Activated T-helper 1 cell treated with Interleukin-2 at 50 U/mL for 16 hours (primary cell): Measurements from ENCODE around the gene MAML1.
"Not testable (repeated sequence)": the region's sequence is repeated elsewhere in the genome, so short reads cannot be mapped to it uniquely, and the experiment has no call there.

ENCODE experiments used
- DNase-seq: peaks from one replicate; pipeline ENCODE4 v3.0.0-alpha.2; 2020; ENCODE audit warnings: low read depth

Gene MAML1

DNA sequence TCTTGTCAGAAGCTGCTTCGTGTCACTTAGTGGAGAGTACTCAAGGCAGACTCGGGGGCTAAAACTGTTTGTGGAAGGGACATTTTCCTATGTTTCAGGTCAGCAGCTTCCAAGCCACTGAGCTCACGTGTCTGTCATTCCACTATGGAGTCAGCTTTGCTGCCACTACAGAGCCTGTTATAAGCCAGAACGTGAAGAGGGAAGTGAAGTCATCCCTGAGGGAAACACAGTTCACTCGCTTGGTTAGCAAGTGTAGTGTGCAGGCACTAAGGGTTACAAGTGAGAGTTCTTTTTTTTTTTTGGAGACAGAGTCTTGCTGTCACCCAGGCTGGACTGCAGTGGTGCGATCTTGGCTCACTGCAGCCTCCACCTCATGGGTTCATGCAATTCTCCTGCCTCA lies 36.6 kb downstream of the MAML1 start:
- DNase-seq = no peak

DNA sequence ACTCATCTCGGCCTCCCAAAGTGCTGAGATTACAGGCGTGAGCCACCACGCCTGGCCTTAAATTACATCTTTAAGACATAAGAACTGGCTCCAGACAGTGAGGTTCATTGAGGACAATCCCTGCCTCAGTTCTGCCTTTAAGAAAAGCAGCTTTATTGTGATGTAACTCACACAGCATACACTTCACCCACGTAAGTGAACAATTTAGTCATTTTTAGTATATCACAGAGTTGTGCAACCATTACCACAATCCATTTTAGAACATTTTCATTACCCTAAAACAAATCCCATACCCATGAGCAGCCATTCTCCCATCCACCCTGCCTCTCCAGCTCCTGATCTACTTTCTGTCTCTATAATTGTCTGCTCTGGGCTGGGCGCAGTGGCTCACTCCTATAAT lies 37.2 kb downstream of the MAML1 start:
- DNase-seq = no peak

DNA sequence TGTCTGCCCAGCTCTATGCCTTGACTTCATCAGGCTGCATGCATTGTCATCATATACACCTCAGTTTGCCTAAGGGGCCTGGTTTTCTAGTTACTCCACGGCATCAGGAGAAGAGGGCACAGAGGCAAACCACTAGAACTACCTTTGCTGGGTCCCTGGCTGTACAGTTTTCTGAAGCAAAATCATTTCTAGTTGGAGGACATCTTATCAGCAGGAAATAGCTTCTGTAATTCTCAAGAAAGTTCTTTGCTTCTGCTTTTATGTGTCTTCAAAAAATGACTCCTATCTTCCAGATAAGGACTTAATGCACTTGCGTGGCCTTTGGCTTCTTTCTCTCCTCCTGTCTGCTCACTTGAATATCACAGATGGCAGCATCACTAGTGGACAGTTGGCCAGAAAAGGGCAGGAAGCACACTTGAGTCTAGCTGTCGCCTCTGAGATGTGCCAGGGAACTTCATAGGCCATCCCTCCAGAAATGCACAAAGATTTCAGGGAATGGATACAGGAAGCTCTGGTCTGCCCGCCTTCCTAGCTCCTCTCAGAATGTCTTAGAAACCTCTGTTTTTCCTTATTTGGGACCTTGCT lies 38.8 kb downstream of the MAML1 start:
- DNase-seq = no peak

DNA sequence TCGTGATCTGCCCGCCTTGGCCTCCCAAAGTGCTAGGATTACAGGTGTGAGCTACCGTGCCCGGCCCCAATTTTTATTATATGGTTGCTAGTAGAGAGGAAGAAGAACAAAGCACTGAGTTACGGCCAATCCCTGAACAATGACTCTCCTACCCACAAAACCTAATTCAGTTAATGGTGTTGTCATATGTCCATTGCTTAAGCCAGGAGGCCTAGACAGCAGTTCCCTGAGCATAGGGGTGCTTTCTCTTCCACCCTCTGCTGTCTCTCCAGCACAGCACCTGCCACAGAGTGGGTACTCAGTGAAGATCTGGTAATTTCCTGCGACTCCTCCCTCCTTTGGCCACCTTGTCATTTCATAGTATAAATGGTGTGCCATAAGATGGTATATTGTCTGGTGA lies 39.7 kb downstream of the MAML1 start:
- DNase-seq = no peak

DNA sequence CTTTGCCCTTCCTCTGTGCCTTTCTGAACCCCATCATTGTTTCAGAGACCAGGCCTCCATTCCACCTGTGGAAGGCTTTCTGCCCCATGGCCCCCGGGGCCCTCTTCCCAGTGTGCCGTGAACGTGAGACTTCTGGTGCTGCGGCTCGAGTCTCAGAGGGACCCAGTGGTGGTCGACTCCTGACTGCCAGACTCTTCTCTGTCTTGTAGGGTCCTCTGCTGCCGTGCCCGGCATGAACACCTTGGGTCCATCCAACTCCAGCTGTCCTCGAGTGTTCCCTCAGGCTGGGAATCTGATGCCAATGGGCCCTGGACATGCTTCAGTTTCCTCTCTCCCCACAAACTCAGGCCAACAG lies 41.0 kb downstream of the MAML1 start:
- no peak for DNase-seq

DNA sequence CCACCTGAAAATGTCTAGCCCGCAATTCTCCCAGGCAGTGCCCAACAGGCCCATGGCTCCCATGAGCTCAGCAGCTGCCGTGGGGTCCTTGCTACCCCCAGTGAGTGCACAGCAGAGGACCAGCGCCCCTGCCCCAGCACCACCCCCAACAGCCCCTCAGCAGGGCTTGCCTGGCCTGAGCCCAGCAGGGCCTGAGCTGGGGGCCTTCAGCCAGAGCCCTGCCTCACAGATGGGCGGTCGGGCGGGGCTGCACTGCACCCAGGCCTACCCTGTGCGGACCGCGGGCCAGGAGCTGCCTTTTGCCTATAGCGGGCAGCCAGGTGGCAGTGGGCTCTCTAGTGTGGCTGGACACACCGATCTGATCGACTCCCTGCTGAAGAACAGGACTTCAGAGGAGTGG lies 41.8 kb downstream of the MAML1 start:
- no peak for DNase-seq

DNA sequence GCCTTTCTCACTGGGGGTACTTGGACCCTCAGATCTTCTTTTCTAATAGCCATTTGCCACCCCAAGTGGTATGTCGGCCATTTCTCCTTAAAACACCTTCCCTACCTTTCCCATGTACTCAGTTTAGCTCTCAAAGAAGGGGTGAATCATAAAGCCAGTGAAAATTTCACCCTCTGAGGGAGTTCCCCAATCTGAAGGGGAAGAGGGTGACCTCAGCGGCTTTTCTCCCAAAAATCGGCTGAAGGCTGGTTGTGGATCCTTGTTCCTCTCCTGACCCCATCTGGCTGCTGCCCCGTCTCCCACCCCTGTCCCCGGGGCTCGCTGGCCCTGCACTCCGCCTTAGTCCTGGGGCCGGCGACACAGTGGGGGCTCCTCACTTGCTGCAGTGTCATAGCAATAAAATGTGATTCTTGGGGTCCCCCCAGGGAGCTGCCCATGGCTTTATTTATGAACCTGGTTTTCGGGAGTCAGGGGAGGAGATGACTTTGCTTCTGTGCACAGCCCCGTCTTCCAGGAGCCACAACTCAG lies 43.9 kb downstream of the MAML1 start:
- DNase-seq = no peak

DNA sequence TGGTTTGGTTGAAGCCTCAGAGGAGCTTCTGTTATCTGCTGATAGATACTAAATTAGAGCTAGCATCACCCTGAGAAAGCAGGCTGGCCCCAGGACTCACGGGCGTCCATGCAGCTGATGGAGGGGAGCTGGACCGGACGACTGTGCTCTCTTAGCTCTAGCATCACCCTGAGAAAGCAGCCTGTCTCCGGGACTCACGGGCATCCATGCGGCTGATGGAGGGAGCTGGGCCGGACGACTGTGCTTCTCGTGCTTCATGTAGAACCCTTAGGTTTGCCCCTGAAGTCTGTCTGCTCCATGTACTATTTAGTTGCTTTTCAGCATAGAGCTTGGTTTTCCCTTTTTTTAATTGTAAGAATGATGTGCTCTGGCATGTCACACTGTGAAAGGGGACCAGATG lies 44.8 kb downstream of the MAML1 start:
- no peak for DNase-seq

DNA sequence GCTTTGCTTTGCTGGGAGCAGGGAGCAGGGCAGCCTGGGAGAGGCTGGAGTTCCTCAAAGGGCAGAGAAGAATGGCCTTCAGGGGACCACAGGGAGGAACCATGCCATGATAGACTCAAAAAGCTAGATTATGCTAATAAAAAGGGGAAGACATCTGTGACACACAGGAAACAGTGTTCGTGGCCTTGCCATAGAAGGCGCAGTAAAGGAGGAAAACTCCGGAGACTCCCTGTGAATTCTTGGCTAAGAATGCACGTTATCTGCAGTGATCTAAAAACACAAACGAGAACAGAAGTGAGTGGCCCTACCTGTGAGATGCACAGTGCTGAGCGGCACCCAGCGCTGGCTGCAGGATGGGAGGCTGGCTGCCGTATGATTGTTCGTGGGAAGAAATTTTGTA lies 45.3 kb downstream of the MAML1 start:
- no peak for DNase-seq

DNA sequence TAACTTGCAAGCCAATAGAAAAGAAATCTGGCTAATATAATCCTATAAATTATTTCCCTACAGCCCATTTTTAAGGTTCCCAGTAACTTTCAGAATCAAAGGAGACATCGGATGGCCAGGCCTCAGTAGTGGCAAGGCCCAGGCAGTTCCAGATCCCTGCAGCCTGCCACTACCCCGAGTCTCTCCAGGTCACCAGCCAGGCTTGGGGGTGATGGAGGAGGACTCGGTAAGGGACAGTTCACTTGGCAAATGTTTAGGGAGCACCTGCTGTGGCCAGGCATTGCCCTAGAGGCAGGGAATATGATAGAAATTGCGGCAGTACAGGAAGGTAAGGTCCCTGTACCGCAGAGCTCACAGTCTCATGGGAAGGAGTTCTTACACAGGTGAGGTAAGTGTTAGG lies 46.0 kb downstream of the MAML1 start:
- DNase-seq = no peak

DNA sequence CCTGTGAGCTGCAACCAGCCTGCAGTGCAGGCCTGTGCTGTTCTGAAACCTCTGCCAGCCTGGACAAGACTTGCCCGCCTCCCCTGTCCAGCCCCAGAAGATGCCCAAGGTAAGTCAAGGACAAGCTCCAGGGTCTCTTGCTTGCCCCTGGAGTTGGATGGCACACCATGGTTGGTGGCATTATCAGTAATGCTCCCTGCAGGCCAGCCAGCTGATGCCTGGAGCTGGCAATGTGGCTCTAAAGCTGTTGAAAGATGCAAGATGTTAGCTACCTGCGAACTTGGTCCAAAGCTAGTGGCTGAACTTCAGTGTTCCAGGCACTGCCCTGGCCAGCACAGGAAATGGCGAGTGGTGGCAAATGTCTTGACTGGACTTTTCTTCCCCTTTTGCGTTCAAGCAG lies 47.2 kb downstream of the MAML1 start:
- no peak for DNase-seq

DNA sequence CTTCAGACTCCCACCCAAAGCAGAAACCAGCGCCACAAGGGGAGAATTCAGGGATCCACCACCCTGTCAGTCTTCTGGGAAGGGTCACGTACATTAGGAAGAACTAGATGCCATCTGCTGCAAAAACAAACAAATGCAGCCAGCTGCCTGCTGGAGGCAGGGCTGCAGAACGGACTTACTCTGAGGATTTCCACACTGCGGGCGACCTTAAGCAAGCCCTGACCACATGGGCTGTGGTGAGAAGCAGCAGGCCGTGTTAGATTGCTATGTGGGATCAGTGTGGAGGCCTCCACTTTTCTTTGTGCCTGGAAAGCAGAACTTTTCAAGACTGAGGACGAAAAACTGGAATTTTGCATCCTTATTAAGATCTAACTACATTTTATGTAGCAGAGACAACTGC lies 47.7 kb downstream of the MAML1 start:
- no peak for DNase-seq

DNA sequence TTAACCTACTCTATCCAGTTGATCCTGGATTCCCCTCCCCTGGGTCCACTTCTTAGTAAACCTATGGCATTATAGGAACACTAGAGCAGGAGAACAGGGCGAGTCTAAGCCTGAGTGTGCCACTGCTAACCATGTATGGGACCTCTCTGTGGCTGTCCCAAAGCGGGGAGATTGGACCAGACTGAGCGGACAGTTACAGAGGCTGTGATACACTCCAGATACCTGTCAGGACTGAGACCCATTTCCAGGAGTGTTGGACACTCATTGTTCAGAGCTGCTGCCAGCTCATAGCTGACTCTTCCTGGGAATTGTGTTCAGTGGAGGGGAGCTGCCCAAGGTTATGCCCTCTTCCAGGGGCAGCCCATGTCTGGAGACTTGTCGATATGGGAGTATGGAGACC lies 49.2 kb downstream of the MAML1 start:
- no peak for DNase-seq

DNA sequence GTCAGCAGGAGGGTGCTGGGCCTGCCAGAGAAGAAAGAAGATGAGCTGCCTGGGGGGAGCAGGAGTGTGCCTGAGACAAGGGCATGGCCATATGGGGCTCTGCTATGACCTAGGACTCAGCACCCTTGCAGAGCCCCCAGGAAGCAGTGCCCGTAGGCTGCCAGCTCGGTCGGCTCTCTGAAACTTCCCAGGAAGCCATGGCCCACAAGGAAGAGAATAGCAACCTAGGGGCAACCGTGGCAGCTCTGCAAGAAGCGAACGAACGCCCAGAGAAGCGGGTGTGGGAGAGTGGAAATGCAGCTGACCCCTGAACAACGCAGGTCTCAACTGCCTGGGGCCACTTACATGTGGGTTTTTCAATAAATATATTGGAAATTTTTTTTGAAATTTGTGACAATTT lies 50.5 kb downstream of the MAML1 start:
- no peak for DNase-seq

DNA sequence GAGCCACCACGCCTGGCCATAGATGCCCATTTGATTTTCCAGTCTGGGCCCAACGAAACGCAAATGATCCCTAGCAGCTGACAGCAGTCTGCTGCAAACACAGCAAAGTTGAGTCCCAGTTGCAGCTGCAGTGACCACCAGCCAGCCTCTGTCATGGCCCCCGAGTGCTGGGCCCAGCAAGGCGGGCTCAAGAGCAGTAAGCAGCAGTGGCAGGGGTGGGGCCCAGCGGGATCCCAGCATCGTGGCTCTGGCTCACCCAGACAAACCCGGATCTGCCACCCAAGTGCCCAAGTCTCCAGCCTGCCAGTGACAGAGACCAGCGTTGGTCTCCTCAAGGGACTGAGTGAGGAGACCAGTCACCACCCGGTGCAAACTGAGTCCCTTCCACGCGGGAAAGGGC lies 54.2 kb downstream of the MAML1 start:
- no peak for DNase-seq

DNA sequence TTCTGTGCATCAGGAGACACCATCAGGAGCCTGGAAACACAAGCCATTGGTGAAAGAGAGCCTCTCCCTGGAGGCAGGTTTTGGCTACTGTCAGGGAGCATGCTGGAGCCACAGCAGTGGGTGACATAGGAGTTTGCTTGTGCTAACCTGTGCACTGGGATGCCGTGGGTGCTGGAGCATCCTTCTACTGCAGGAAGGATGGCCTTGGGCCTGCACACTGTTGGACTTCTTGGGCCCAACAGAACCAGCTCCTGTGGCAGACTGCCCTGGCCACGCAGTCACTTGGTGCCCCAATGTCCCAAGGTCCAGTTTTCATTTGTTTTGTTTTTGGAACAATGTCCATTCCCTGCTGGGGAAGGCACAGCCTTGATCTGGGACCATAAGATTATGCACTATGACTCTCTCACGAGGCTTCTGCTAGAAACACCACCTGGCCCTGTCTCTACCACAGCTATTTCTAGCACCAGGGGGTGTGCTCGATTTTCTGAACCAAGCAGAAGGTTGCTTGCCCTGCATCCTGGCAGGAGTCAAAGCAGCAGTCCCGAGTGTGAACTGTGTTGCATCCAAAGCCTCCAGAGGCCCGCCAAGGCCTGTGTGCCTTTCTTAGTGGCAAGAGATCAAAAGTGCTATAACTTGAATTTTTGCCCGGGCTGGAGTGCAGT lies 55.7 kb downstream of the MAML1 start:
- no peak for DNase-seq

DNA sequence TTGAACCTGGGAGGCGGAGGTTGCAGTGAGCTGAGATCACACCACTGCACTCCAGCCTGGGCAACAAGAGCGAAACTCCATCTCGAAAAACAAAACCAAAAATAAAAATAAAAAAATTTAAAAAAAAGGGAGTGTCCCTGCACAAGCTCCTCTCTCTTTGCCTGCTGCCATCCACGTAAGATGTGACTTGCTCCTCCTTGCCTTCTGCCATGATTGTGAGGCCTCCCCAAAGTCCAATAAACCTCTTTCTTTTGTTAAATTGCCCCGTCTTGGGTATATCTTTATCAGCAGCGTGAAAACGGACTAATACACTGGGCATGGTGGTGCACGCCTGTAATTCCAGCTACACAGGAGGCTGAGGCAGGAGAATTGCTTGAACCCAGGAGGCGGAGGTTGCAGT lies 56.7 kb downstream of the MAML1 start:
- DNase-seq = not testable (repeated sequence)

DNA sequence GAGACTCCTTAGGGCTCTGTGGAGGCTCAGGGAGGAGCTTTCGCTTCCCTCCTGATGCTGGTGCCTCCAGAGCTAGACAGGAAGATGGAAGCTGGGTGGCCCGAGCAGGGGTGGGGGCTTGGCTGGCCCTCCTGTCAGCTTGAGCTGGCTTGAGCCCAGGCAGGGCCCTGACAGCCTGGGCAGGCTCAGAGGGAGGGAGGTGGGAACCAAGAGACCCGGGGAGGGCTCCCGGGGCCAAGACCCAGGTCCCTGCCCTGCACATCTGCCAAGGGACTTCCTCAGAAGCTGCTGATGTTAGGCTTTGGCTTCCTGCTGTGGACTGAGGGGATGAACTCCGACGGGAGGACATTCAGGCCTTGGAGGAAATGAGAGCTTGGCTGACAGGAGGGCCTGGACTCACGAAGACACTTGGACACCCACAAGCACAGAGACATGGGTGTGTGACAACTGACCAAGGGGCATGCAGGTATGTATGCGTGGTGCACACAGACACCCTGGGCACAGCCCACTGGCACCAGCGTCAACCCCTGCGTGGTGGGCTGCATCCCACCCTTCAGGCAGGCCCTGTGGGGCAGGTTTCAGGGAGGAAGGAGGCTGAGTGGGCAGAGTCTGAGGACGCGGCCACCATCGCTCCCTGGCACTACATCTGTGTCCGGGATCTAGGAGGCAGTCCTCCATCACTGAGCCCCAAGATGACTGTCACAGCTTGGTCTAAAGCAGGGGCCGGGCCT lies 59.4 kb downstream of the MAML1 start:
- no peak for DNase-seq

DNA sequence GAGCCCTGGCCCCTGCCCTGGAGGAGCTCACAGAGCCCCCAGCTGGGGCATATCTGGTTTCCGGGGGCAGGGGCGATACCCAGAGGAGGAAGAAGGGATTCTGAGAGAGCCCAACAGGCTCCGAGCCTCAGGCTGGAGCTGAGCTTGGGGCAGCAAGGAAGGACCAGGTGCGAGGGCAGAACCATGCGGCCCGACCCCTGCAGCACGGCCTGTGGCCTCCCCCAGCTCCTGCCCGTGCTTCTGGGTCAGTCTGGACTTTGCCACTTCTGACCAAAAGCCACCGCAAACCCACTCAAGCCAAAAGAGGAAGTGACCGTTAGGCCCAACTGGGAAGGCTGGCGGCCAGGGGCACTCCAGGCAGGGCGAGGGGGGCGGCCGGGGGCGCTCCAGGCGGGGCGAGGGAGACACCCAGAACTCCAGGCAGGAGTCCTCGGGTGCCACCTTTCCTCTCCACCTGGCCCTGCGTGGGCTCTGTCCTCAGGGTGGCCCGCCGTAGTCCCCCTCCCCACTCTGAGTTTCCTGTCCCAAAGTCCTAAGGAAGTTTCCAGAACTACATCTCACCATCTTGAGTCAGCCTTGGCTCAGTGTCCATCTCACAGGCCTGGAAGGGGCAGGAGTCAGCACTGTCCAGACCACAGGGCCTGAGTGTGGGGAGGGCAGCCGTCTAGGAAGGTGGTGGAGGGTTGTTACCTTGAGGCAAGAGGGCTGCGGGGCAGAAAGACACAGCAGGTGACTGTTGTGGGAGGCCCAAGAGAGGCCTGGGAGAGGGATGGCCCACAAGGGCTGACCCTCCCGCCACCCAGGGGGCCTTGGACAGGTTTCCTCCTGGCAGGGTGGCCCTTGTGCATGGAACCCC lies 60.2 kb downstream of the MAML1 start:
- no peak for DNase-seq

DNA sequence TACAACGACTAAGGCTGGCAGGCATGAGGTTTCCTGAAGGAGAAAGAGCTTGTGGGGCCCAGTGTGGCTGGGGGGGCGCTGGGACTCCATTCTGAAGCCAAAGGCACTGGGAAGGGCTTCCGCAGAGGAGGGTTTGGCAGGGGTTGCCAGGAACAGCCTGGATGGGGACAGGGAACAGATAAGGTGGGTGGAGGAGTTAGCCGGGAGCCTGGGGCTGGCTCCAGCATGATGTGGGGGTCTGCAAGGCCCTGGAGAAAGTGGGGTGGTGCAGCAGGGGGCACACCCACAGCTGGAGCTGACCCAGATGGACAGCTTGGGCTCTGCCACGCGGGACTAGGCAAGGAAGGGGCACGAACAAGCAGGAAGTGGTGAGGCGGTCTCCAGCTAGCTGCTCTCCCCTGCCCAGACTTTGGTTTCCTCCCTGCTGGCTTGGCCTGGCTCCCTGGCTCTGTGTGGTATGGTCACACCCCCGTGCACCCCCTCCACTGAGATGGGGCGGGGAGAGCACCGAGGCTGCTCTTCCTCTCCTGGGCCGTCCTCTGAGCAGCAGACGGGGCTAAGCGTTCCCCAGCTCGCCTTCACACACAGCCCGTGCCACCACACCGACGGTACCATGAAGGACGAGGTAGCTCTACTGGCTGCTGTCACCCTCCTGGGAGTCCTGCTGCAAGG lies 61.0 kb downstream of the MAML1 start, which contains the start of gene LTC4S:
Gene LTC4S (plus strand): TSS at position 519 of the 672 bp plus-strand sequence. CDS start 95 bp downstream, at position 614.
- DNase-seq = no peak

DNA sequence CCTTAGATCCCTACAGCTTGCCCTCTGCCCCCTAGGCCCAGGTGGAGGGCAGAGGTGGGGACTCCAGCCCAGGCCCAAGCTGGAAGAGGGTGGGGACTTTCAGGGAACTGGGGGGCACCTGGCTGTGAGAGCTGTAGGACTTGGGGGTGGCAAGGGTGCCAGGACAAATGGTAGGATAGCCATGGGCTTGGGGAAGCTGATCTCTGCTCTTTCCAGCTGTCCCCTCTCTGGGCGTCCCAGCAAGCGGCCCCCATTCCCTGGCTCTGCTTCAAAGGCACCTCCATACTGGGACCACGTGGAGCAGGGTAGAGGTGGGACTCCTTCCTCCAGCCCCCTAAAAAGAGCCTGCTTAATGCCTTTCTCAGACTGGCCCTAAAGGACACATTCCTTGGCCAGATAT lies 61.5 kb downstream of the MAML1 start:
- DNase-seq = no peak

DNA sequence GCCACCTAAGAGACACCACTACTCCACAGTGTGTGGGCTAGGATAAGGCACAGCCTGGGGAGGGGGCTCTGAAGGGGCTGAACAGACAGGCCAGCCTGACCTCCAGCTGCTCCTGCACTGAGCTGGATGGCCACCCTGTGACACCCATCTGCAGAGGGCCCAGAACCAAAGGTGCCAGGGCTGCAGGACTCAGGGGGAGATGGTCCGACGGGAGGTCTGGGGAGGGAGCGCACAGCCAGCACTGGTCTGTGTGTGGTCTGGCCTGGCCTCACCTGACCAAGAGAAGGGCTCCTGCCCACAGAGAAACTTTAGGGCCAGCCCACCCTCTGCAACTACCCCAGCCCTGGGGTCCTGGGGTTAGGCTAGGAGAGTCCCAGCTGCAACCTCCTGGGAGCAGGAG lies 62.0 kb downstream of the MAML1 start:
- DNase-seq = no peak
